Duodenal mucosa (tissue), 2 donors: ENCODE results near the gene AK8.

Source experiments
- H3K27ac ChIP-seq: one replicate; pipeline ENCODE4 v1.7.0; 2013; ENCODE audit warnings: low read depth, low read length
- H3K27me3 ChIP-seq, 2 donors: one replicate each; pipeline ENCODE4 v1.7.0; 2013; ENCODE audit warnings: low read length in 2 of 2, control low read depth in 1 of 2; ENCODE audit not compliant: insufficient read depth in 2 of 2, control insufficient read depth in 1 of 2
- H3K36me3 ChIP-seq, 2 donors: one replicate each; pipeline ENCODE4 v1.7.0; 2013; ENCODE audit warnings: low read length in 2 of 2, control low read depth in 1 of 2; ENCODE audit not compliant: insufficient read depth in 2 of 2, control insufficient read depth in 1 of 2
- H3K4me1 ChIP-seq, 2 donors: one replicate each; pipeline ENCODE4 v1.7.0; 2013; ENCODE audit warnings: low read length in 2 of 2, control low read depth in 1 of 2; ENCODE audit not compliant: insufficient read depth in 2 of 2, control insufficient read depth in 1 of 2
- H3K4me3 ChIP-seq, 2 donors: one replicate each; pipeline ENCODE4 v1.7.0; 2013; ENCODE audit warnings: low read length in 2 of 2, low read depth in 1 of 2
- H3K9ac ChIP-seq, 2 donors: one replicate each; pipeline ENCODE4 v1.7.0; 2013; ENCODE audit warnings: low read length in 2 of 2, low read depth in 1 of 2
- H3K9me3 ChIP-seq, 2 donors: one replicate each; pipeline ENCODE4 v1.7.0; 2013; ENCODE audit warnings: low read length in 2 of 2, control low read depth in 1 of 2; ENCODE audit not compliant: control insufficient read depth in 1 of 2

AK8 gene

GRCh38 chr9:132877458-132877823, 643 bp downstream of the AK8 start:
- H3K9me3 ChIP-seq: no peaks in the 10 kb centered on the region
- peaks cover 0 to 9% of the 10 kb centered on the region in 2 donors for H3K4me1 ChIP-seq
- no peaks in the 10 kb centered on the region for H3K36me3 ChIP-seq
- no peak overlapping the region for H3K27ac ChIP-seq
- H3K9ac ChIP-seq: peak overlapping the region in 1 of 2 donors; percentile 95
- H3K27me3 ChIP-seq: no peaks in the 10 kb centered on the region
- peak overlapping the region; percentile 93 to 94 for H3K4me3 ChIP-seq

DNA sequence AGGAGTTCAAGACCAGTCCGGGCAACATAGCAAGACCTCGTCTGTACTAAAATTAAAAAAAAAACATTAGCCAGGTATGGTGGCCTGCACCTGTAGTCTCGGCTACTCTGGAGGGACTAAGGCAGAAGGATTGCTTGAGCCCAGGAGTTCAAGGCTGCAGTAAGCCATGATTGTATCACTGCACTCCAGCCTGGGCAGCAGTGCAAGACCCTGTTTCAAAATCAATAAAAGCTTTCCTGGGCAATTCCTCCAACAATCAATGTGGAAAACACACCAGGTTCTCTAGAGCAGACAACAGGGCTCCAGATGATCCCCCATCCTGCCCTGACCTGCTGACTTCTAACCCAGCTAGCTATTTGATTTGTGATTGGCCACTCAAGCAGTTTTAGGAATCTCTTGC, 1.2 kb downstream of the AK8 start:
- no peaks in the 10 kb centered on the region for H3K36me3 ChIP-seq
- no peaks in the 10 kb centered on the region for H3K9me3 ChIP-seq
- no peak overlapping the region for H3K9ac ChIP-seq
- no peaks in the 10 kb centered on the region for H3K27me3 ChIP-seq
- peaks cover 0 to 9% of the 10 kb centered on the region in 2 donors for H3K4me1 ChIP-seq
- H3K27ac ChIP-seq: no peak overlapping the region
- no peak overlapping the region for H3K4me3 ChIP-seq

DNA sequence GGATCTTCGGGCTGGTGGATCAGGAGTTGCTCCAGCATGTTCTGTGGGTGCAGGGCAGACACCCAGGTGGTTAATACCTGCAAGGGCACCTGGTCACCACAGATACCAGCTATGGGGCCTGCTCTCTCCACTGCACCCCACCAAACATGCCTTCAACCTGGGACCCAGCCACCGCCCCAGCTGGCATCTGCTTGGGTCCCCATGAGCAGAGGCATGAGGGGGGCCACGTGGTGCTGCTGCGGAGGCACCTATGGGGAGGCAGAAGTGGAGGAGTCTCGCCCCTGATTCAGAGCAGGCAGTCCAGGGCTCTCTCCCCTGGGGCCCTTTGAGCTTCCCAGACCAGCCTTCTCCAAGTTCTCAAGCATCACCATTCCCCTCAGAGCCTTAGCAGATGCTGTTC, 2.9 kb downstream of the AK8 start:
- H3K27me3 ChIP-seq: no peaks in the 10 kb centered on the region

DNA sequence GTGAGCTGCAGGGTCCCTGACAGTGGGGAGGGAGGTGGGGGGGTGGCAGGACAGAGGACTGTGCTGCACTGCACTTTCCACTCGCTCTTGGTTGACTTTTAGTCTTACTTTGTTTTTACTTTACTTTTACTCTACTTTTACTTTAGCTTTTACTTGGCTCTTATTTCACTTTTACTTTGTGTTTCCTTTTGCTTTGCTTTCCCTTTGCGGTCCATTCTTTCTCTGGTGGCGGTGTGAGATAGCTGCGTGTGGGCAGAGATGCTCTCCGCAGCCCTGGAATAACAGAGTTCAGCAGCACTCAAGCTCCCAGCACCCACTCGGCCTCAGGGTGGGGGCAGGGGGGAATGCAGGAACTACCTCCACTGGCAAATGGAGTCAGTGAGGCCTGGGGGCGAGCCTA, 4.7 kb downstream of the AK8 start:
- Histone ChIP-seq H3K27ac (no peak overlapping the region), H3K36me3 (no peaks in the 10 kb centered on the region), H3K9ac (no peak overlapping the region), H3K4me1 (peaks cover 0 to 6% of the 10 kb centered on the region in 2 donors), H3K27me3 (no peaks in the 10 kb centered on the region), H3K4me3 (no peak overlapping the region), H3K9me3 (no peaks in the 10 kb centered on the region)

More for the DNA sequence above, 2.9 kb downstream of the AK8 start:
- no peaks in the 10 kb centered on the region for H3K36me3 ChIP-seq
- no peak overlapping the region for H3K4me3 ChIP-seq
- no peak overlapping the region for H3K9ac ChIP-seq
- no peaks in the 10 kb centered on the region for H3K9me3 ChIP-seq
- H3K27ac ChIP-seq: no peak overlapping the region
- peaks cover 0 to 9% of the 10 kb centered on the region in 2 donors for H3K4me1 ChIP-seq

DNA sequence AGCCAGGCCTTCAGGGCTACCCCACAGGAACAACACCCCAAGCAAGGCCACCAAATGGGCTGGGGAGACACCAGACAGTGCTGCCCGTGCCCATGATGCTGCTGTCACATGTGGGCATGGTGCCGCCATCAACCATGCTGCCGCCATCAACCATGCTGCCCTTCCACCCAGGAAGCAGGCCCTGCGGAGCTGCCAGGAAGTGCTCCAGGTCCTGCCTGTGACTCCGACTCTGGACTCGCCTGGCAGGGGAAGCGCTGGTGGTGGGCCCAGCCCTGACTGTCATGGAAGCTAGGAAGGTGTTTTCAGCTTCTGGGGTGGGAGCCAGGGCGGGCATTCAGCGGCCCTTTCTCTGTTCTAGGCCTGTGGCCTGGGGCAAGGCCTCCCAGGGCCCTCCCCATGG, 8.8 kb downstream of the AK8 start:
- Histone ChIP-seq H3K4me1 (no peaks in the 10 kb centered on the region), H3K9me3 (no peaks in the 10 kb centered on the region), H3K36me3 (no peaks in the 10 kb centered on the region), H3K4me3 (no peak overlapping the region), H3K27ac (no peak overlapping the region), H3K9ac (no peak overlapping the region), H3K27me3 (no peaks in the 10 kb centered on the region)

GRCh38 chr9:132866898-132867297, 11.2 kb downstream of the AK8 start:
- no peaks in the 10 kb centered on the region for H3K27me3 ChIP-seq
- no peaks in the 10 kb centered on the region for H3K36me3 ChIP-seq
- no peak overlapping the region for H3K9ac ChIP-seq
- H3K9me3 ChIP-seq: no peaks in the 10 kb centered on the region
- H3K4me1 ChIP-seq: no peaks in the 10 kb centered on the region
- no peak overlapping the region for H3K4me3 ChIP-seq
- no peak overlapping the region for H3K27ac ChIP-seq

GRCh38 chr9:132864691-132865090, 13.4 kb downstream of the AK8 start:
- H3K27ac ChIP-seq: no peak overlapping the region
- H3K9ac ChIP-seq: no peak overlapping the region

GRCh38 chr9:132864277-132864676, 13.8 kb downstream of the AK8 start:
- no peak overlapping the region for H3K27ac ChIP-seq
- H3K36me3 ChIP-seq: no peaks in the 10 kb centered on the region
- H3K4me1 ChIP-seq: no peaks in the 10 kb centered on the region
- H3K9me3 ChIP-seq: no peaks in the 10 kb centered on the region
- no peaks in the 10 kb centered on the region for H3K27me3 ChIP-seq
- no peak overlapping the region for H3K4me3 ChIP-seq
- no peak overlapping the region for H3K9ac ChIP-seq

More at GRCh38 chr9:132864691-132865090, 13.4 kb downstream of the AK8 start:
- H3K36me3 ChIP-seq: no peaks in the 10 kb centered on the region
- no peaks in the 10 kb centered on the region for H3K9me3 ChIP-seq
- no peak overlapping the region for H3K4me3 ChIP-seq
- H3K4me1 ChIP-seq: no peaks in the 10 kb centered on the region
- no peaks in the 10 kb centered on the region for H3K27me3 ChIP-seq

GRCh38 chr9:132863096-132863495, 15.0 kb downstream of the AK8 start:
- no peaks in the 10 kb centered on the region for H3K36me3 ChIP-seq
- H3K9me3 ChIP-seq: no peaks in the 10 kb centered on the region
- no peak overlapping the region for H3K9ac ChIP-seq
- H3K4me1 ChIP-seq: no peaks in the 10 kb centered on the region
- no peak overlapping the region for H3K27ac ChIP-seq
- H3K4me3 ChIP-seq: no peak overlapping the region
- no peaks in the 10 kb centered on the region for H3K27me3 ChIP-seq

DNA sequence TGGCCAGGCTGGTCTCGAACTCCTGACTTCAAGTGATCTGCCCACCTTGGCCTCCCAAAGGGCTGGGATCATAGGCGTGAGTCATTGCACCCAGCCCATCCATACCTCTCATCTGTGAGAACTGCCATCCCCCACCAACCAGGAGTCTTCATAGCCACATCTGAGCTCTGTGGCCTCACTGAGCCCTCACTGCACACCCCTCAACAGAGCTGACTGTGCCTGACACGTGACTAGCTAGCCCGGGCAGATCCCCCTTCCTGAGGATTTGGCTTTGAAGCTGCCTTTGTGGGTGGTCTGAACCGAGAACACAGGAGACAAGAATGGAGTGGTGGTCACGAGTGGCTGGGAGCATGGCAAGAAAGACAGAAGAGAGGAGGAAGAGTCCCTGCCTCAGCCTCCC, 15.6 kb downstream of the AK8 start:
- H3K36me3 ChIP-seq: no peaks in the 10 kb centered on the region
- no peaks in the 10 kb centered on the region for H3K4me1 ChIP-seq
- no peak overlapping the region for H3K27ac ChIP-seq
- no peak overlapping the region for H3K4me3 ChIP-seq
- no peaks in the 10 kb centered on the region for H3K27me3 ChIP-seq
- no peak overlapping the region for H3K9ac ChIP-seq
- H3K9me3 ChIP-seq: no peaks in the 10 kb centered on the region

DNA sequence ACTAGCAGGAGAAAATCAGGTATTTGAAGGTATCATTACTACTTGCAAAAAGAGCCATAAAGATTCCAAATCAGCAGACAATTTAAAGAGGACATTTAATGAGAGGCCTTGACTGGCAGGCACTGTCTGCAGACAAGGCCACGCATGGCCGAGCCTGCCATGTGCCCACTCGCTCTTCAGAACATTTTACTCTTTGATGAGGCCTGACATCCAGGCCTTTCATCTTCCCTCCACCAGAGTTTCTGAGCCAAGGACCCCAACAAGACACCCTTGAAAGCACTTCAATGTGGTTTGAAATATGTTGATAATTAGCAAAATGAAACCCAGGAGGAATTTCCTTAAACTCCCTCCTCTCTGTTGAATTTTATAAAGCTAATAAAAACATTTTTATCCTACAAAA, 16.4 kb downstream of the AK8 start:
- no peak overlapping the region for H3K27ac ChIP-seq
- H3K9ac ChIP-seq: no peak overlapping the region
- H3K4me1 ChIP-seq: no peaks in the 10 kb centered on the region
- no peak overlapping the region for H3K4me3 ChIP-seq
- no peaks in the 10 kb centered on the region for H3K27me3 ChIP-seq
- no peaks in the 10 kb centered on the region for H3K9me3 ChIP-seq
- no peaks in the 10 kb centered on the region for H3K36me3 ChIP-seq
